GM23338 (cell line): Measurements from ENCODE around the gene ITPR2. TPM values are rescaled to one million over a fixed set of nuclear protein-coding genes. Genes with fewer than 3 reads are reported as not detected.

ENCODE experiments used
- ATAC-seq: fragments of 200-7000 bp; cut with Tn5 transposase; 3 replicates; pipeline ENCODE4 v1.9.1; 2020
- DNase-seq: peaks from one replicate; pipeline ENCODE4 v3.0.0-alpha.2; 2015; ENCODE audit warnings: low spot score
- H2AFZ ChIP-seq: fragments of 200-600 bp; sonication (generic); 2 replicates; pipeline ENCODE4 v1.8.0; 2016; ENCODE audit warnings: antibody characterized with exemption, mild to moderate bottlenecking, moderate library complexity
- H3F3A ChIP-seq: fragments of 200-600 bp; sonication (generic); replicated peaks from 2 replicates; pipeline ENCODE4 v1.8.0; 2017; ENCODE audit warnings: antibody characterized with exemption, mixed run types, low read depth
- H3K27ac ChIP-seq: fragments of 200-600 bp; sonication (generic); 2 replicates; pipeline ENCODE4 v1.6.1; 2016; ENCODE audit warnings: low read depth
- H3K27me3 ChIP-seq: fragments of 200-600 bp; sonication (generic); 2 replicates; pipeline ENCODE4 v1.8.0; 2016; ENCODE audit warnings: mild to moderate bottlenecking, mixed run types, moderate library complexity; ENCODE audit not compliant: insufficient read depth
- H3K36me3 ChIP-seq: fragments of 200-600 bp; sonication (generic); 2 replicates; pipeline ENCODE4 v1.8.0; 2016; ENCODE audit warnings: mild to moderate bottlenecking; ENCODE audit not compliant: insufficient read depth
- H3K4me1 ChIP-seq: fragments of 200-600 bp; sonication (generic); 2 replicates; pipeline ENCODE4 v1.8.0; 2016; ENCODE audit warnings: mild to moderate bottlenecking, moderate library complexity; ENCODE audit not compliant: insufficient read depth
- H3K4me2 ChIP-seq: fragments of 200-600 bp; sonication (generic); 2 replicates; pipeline ENCODE4 v1.7.1; 2017; ENCODE audit warnings: mixed run types
- H3K4me3 ChIP-seq: fragments of 200-600 bp; sonication (generic); 2 replicates; pipeline ENCODE4 v1.6.1; 2016; ENCODE audit warnings: mixed run types
- H3K79me2 ChIP-seq: fragments of 200-600 bp; sonication (generic); replicated peaks from 2 replicates; pipeline ENCODE4 v1.8.0; 2017; ENCODE audit warnings: mild to moderate bottlenecking; ENCODE audit not compliant: insufficient read depth
- H3K9me2 ChIP-seq: fragments of 200-600 bp; sonication (generic); 2 replicates; pipeline ENCODE4 v1.8.0; 2017; ENCODE audit not compliant: insufficient read depth
- H4K20me1 ChIP-seq: fragments of 200-600 bp; sonication (generic); replicated peaks from 2 replicates; pipeline ENCODE4 v1.8.0; 2017; ENCODE audit warnings: mild to moderate bottlenecking; ENCODE audit not compliant: insufficient read depth
- H3K27ac Mint-ChIP-seq: 2 replicates; pipeline ENCODE4 v1.8.0; 2020; ENCODE audit warnings: inconsistent platforms, mild to moderate bottlenecking, moderate library complexity, mixed read lengths
- H3K27me3 Mint-ChIP-seq: 3 replicates; pipeline ENCODE4 v1.8.0; 2022; ENCODE audit warnings: low read depth, mild to moderate bottlenecking, moderate library complexity, mixed read lengths, inconsistent platforms; ENCODE audit not compliant: insufficient read depth, poor library complexity
- H3K36me3 Mint-ChIP-seq: 3 replicates; pipeline ENCODE4 v1.8.0; 2021; ENCODE audit warnings: low read depth, mild to moderate bottlenecking, inconsistent platforms, moderate library complexity, mixed read lengths
- H3K4me1 Mint-ChIP-seq: 3 replicates; pipeline ENCODE4 v1.8.0; 2020; ENCODE audit warnings: mild to moderate bottlenecking, inconsistent platforms, mixed read lengths
- H3K4me3 Mint-ChIP-seq: 3 replicates; pipeline ENCODE4 v1.8.0; 2021; ENCODE audit warnings: moderate library complexity, mild to moderate bottlenecking, inconsistent platforms, mixed read lengths
- H3K9me3 Mint-ChIP-seq: 3 replicates; pipeline ENCODE4 v1.8.0; 2020; ENCODE audit warnings: moderate library complexity, mild to moderate bottlenecking, inconsistent platforms, mixed read lengths
- CREB1 ChIP-seq: fragments of 250-450 bp; sonication (Bioruptor Pico); IDR thresholded peaks from 2 replicates; pipeline ENCODE4 v1.5.0; 2020; ENCODE audit warnings: low read depth, mild to moderate bottlenecking, moderate library complexity
- ETS1 ChIP-seq: IDR thresholded peaks from 2 replicates; pipeline ENCODE4 v1.6.1; 2016; ENCODE audit warnings: antibody characterized with exemption
- EZH2 ChIP-seq: fragments of 200-600 bp; sonication (generic); IDR thresholded peaks from one replicate; pipeline ENCODE4 v1.8.0; 2017; ENCODE audit warnings: antibody characterized with exemption, mild to moderate bottlenecking, low read depth; ENCODE audit not compliant: unreplicated experiment
- EZH2phosphoT487 ChIP-seq: fragments of 200-600 bp; sonication (generic); IDR thresholded peaks from one replicate; pipeline ENCODE4 v1.8.1; 2018; ENCODE audit warnings: antibody characterized with exemption; ENCODE audit not compliant: unreplicated experiment
- NANOG ChIP-seq: IDR thresholded peaks from 2 replicates; pipeline ENCODE4 v1.6.1; 2016; ENCODE audit warnings: antibody characterized with exemption, borderline replicate concordance
- POLR2AphosphoS5 ChIP-seq: IDR thresholded peaks from 2 replicates; pipeline ENCODE4 v1.6.1; 2016; ENCODE audit warnings: antibody characterized with exemption, low read depth
- STAT1 ChIP-seq: IDR thresholded peaks from one replicate; pipeline ENCODE4 v1.6.1; 2016; ENCODE audit warnings: antibody characterized with exemption; ENCODE audit not compliant: unreplicated experiment
- ZNF114 ChIP-seq: fragments of 250-450 bp; sonication (Bioruptor Pico); IDR thresholded peaks from 2 replicates; pipeline ENCODE4 v1.5.0; 2020; ENCODE audit warnings: mild to moderate bottlenecking, moderate library complexity
- ZNF331 ChIP-seq: fragments of 250-450 bp; sonication (Bioruptor Pico); IDR thresholded peaks from 2 replicates; pipeline ENCODE4 v1.5.0; 2020; ENCODE audit warnings: low read depth, mild to moderate bottlenecking, moderate library complexity
- polyA plus RNA-seq: library from polyadenylated mRNA; unstranded; fragments of >200 nt; fragmentation: Nextera tagmentation; extraction: Ambion mirVana; gene quantifications from 2 replicates; pipeline ENCODE4 v1.2.1, GENCODE V29; 2016
- total RNA-seq: library from RNA; depleted of rRNA; stranded (reverse); fragments of >200 nt; shearing (Covaris generic); gene quantifications from 2 replicates; pipeline ENCODE4 v1.2.3, GENCODE V29; 2014
- TF ChIP-seq, protein P1 (sequence below): IDR thresholded peaks from one replicate; pipeline ENCODE4 v1.6.1; 2018; ENCODE audit warnings: antibody characterized with exemption; ENCODE audit not compliant: unreplicated experiment
- TF ChIP-seq, protein P2 (sequence below), 2 experiments: fragments of 200-600 bp in 1 of 2; sonication (generic) in 1 of 2; conservative IDR thresholded peaks; 2 replicates each; pipeline versions ENCODE4 v1.5.1 to v1.6.1; 2016 to 2017; ENCODE audit warnings: antibody characterized with exemption in 2 of 2, low read depth in 2 of 2, mild to moderate bottlenecking in 2 of 2, moderate library complexity in 1 of 2

ITPR2 gene
- total and polyA plus RNA-seq, 2 experiments from 2014 or later = 44.5 to 65.2 TPM

DNA sequence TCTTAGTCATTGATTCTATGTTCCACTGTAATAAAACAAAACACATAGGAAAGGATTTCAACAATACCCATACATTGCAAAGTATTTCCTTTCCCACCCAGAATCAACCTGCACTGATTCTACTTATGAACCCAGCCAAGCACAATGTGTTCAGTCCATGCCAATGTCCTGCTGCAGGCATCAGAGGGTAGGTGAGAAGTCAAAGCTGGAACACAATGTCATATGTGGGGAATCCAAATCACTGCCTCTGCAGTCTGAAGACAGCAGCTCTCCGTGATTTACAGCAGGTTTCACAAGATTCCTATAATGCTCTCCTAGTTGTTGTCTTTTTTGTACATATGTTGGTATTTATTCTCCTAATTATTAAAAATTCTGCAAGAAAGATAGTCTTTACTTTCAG, 25.7 kb downstream of the ITPR2 start:
- Histone ChIP-seq H3K36me3 (no peaks in the 10 kb centered on the region), H3K27me3 (no peaks in the 10 kb centered on the region), H3K27ac (peak overlapping the region; percentile 13; the same call in 1 of the 2 replicates), H4K20me1 (no peaks in the 10 kb centered on the region; the same call in none of the 2 replicates), H3K79me2 (peaks cover 76% of the 10 kb centered on the region), H3K4me3 (no peak overlapping the region), H3K4me1 (0 out of 2 replicates have a peak, but pooled peaks cover 6% of the 10 kb centered on the region), H3F3A (no peaks in the 10 kb centered on the region), H3K4me2 (no peak overlapping the region), H2AFZ (no peak overlapping the region), H3K9me2 (no peaks in the 10 kb centered on the region)
- TF ChIP-seq POLR2AphosphoS5 = no peak
- no peak for TF ChIP-seq ZNF331 (CRISPR knock-in tag)
- no peak for TF ChIP-seq NANOG
- no peak for TF ChIP-seq ZNF114
- TF ChIP-seq, protein P1, sequence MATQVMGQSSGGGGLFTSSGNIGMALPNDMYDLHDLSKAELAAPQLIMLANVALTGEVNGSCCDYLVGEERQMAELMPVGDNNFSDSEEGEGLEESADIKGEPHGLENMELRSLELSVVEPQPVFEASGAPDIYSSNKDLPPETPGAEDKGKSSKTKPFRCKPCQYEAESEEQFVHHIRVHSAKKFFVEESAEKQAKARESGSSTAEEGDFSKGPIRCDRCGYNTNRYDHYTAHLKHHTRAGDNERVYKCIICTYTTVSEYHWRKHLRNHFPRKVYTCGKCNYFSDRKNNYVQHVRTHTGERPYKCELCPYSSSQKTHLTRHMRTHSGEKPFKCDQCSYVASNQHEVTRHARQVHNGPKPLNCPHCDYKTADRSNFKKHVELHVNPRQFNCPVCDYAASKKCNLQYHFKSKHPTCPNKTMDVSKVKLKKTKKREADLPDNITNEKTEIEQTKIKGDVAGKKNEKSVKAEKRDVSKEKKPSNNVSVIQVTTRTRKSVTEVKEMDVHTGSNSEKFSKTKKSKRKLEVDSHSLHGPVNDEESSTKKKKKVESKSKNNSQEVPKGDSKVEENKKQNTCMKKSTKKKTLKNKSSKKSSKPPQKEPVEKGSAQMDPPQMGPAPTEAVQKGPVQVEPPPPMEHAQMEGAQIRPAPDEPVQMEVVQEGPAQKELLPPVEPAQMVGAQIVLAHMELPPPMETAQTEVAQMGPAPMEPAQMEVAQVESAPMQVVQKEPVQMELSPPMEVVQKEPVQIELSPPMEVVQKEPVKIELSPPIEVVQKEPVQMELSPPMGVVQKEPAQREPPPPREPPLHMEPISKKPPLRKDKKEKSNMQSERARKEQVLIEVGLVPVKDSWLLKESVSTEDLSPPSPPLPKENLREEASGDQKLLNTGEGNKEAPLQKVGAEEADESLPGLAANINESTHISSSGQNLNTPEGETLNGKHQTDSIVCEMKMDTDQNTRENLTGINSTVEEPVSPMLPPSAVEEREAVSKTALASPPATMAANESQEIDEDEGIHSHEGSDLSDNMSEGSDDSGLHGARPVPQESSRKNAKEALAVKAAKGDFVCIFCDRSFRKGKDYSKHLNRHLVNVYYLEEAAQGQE = no peak
- no peak for TF ChIP-seq CREB1 (CRISPR knock-in tag)
- no peak for TF ChIP-seq ETS1
- no peak for TF ChIP-seq EZH2phosphoT487
- TF ChIP-seq, protein P2, sequence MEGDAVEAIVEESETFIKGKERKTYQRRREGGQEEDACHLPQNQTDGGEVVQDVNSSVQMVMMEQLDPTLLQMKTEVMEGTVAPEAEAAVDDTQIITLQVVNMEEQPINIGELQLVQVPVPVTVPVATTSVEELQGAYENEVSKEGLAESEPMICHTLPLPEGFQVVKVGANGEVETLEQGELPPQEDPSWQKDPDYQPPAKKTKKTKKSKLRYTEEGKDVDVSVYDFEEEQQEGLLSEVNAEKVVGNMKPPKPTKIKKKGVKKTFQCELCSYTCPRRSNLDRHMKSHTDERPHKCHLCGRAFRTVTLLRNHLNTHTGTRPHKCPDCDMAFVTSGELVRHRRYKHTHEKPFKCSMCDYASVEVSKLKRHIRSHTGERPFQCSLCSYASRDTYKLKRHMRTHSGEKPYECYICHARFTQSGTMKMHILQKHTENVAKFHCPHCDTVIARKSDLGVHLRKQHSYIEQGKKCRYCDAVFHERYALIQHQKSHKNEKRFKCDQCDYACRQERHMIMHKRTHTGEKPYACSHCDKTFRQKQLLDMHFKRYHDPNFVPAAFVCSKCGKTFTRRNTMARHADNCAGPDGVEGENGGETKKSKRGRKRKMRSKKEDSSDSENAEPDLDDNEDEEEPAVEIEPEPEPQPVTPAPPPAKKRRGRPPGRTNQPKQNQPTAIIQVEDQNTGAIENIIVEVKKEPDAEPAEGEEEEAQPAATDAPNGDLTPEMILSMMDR (conservative IDR thresholded peaks at IDR 0.05; ENCODE audit: low read depth in 2 of 2) = no peak
- no peak for TF ChIP-seq STAT1
- TF ChIP-seq EZH2 = no peak
- Mint-ChIP-seq H3K9me3 (no peaks in the 10 kb centered on the region), H3K27ac (no peak overlapping the region), H3K36me3 (0 out of 3 replicates have a peak, but pooled peaks cover 2% of the 10 kb centered on the region), H3K4me3 (no peak overlapping the region), H3K27me3 (no peaks in the 10 kb centered on the region), H3K4me1 (peaks cover 15% of the 10 kb centered on the region; the same call in 2 of the 3 replicates)
- no peak for DNase-seq
- ATAC-seq = no peak
